Measurements from ENCODE around the gene CDH13.

Gene CDH13

DNA sequence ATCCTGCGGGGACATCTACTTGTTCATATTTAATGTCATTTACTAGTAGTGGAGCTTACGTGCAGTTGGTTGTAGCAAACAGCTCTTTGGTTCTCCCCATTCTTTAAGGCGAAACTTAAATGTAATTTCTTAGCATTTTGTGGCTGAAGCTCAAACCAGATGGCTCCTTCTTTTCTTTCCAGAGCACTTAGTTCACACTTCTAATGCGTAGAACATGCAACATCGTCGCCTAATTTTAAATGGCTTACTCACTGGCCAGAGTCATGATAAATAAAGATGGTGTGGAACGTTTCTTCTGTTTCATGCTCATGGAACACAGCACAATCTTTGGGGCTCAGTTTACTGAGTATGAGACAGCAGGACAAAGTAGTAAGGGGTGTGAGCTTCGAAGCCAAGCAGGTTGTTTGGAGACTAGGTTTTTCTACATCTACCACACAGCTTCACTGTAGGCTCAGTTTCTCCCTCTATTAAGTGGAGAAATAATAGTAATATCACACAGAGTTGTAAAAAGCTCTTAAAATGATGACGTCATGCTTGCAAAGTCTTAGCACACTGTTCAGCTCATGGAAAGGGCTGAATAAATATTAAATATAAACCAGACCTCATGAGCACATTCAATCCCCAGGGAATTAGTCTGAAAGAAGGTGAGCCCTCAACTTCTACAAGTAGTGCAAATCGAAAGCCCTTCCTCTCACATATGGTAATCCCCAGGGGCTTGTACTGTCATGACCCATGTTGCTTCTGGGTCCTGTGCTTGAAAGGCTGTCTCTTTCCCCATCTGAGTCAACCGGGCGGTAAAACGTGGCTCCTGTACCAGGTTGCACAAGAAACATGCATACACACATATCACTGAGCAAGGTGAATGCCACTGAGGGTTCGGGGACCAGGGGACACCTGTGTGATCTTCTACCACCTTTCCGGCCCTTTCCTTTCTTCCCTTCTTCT, 384.3 kb downstream of the CDH13 start:
- DNase-seq: no peak

DNA sequence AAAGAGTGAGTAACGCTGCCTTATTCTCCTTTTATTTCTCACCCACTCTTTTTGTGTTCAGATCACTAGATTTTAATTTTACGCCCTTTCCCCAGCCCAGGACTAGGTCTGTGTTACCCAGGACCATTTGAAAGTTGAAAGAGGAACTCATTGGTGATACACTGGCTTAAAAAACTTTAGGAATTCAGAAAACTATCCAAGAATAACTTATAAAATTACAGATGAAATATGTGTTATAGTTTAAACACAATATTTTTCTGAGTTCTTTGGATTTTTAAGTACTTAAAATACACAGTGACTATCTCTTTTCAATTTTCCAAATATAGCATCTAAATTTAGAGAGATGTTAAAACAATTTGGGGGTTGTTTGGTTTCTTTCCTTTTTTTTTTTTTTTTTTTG, 385.2 kb downstream of the CDH13 start:
- DNase-seq: no peak

DNA sequence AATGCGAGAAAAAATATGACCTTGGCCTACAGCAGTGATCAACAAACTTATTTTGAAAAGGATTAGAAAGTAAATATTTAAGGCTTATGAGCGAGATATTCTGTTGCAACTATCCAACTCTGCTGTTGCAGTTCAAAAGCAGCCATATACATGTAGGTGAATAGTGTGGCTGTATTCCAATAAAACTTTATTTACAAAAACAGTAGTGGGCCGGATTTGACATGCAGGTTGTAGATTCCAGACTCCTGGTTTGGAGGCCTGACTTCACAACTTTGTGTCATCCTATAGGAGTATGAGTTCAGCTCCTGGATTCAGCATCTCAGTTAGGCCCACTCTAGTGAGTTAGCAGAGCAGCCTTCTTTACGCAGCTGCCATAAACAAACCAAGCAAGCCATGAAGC, 386.3 kb downstream of the CDH13 start:
- DNase-seq: no peak

DNA sequence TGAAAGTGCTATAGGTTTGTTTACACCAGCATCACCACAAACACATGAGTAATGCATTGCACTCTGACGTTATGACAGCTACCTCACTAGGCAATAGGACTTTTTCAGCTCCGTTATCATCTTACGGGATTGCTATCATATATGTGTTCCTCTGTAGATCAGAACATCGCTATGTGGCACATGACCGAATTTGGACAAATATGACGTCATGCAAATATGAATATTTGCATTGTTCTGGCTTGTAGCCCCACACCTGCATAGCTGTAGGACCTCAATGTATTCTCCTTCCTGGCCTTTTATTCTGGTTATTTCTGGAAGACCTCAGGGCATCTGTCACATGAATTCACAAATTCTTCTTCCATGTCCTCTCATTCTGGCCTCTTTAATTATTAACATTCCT, 393.2 kb downstream of the CDH13 start:
- DNase-seq: no peak

DNA sequence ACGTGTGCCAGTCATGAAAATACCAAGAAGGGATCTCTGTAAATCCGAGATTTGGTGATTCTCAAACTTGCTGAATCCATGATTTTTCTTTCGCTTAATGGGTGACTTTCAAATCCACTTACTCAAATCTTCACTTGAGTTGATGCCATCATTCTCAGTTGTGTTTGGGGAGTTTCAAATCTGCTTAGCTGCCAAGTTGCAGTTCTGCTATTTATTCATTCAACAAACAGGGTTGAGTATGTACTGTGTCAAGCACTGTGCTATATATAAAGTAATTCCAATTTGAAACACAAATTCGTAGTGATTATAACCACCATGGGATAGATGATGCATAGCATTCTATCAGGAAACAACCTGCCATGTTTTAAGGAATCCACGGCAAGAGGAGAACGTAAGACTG, 394.3 kb downstream of the CDH13 start:
- DNase-seq: no peak

DNA sequence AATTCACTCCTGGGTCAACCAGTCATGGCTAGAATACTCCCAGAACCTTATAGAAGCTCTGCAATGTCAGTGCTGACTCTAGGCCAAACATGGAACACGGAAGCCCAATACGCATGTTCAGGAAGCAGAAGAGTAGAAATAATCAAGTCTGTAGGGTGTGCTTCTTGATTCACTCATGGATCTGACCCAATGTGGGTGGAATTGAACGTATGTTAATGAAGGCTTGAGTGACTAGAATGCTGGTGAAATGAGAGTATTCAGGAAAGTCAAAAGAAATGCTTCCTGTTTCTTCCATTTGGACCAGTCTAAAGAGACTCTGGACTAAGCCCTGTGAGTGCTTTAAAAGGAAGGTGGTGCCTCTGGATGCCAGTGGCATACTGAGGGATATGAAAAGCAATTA, 395.0 kb downstream of the CDH13 start:
- no peak for DNase-seq

DNA sequence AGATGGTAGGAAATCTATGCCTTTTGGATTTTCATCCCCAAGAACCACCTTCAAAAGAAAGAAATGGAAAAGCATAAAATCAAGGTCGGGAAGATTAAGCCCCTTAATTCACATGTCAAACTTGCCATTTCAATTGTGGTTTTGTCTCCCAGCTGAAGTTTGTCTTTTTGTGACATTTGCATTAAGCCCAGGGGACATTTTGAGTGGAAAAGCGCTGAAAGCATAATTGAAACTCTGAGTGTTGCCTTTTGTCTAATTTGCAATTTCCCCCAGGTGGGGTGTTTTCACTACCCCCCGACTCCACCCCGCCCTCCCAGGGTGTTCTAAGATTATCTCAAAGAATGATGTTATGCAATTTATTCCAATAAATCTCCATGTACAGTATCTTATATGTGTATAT, 396.2 kb downstream of the CDH13 start:
- DNase-seq: no peak

DNA sequence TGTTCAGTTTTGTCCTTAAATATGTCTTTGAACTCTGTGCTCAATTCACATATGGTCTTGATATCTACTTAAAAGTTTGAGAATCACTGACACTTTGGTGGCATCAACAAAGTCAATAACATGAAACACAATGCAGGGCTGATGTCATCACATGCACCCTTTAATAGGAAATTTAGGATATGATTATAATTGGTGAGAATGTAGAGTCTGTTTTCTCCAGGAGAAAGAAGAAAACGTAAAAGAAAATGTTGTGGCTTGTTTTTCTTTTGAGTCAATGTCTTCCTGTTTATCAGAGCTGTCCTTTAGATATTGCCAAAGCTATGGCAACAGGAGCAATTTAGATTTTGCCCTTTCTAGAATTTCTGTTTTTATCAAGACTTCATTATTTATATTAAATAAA, 396.9 kb downstream of the CDH13 start:
- no peak for DNase-seq

DNA sequence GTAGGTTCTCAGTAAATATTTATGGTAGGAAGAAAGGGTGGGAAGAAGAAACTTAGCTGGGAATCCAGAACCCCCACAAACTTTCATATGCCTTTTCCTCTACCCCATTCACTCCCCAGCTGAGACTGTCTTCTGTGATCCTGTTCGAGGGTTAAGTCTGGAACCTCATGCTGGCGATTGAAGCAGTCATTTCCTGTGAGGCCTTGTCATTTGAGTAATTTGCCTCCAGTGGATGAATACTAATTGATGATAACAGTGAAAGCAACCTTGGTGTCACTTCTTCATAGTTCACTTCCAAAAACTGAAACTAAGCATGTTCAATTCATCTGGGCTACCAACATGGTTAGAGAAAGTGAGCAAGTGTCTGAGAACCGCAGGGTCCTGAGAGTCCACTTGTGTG, 401.2 kb downstream of the CDH13 start:
- DNase-seq: no peak

DNA sequence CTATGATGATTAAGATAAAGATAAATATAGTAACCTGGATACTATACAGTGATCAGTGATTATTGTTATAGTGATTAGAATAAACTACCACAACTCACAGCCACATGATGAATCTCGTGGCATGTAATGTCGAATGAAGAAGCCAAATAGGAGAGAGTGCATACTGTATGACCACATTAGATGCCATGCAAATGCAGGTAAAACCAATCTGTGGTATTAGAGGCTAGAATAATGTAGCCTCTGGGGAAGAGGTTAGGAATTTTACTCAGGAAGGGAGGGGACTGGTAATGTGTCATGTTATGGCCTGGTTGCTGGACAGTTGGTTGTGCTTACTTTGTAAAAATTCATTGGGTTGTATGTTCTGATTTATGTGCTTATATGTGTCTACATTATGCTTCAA, 402.7 kb downstream of the CDH13 start:
- no peak for DNase-seq

DNA sequence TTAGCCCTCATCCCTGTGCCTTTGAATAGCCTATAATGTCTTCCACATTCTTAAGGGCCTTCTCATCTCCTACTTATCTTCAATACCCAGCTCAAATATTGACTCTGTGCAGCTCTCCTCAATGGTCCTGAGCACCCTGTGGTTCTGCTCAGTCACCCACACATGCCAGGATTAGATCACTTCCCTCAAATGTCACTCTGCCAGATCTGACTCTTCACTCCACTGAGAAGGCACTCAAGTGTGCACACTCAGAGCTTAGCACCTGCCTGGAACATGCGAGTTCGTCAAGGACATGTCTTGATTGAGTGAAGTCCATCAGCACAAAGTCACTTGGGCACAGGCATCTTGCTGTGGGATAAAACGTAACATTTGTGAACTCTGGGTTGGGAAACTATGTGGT, 404.8 kb downstream of the CDH13 start:
- no peak for DNase-seq

DNA sequence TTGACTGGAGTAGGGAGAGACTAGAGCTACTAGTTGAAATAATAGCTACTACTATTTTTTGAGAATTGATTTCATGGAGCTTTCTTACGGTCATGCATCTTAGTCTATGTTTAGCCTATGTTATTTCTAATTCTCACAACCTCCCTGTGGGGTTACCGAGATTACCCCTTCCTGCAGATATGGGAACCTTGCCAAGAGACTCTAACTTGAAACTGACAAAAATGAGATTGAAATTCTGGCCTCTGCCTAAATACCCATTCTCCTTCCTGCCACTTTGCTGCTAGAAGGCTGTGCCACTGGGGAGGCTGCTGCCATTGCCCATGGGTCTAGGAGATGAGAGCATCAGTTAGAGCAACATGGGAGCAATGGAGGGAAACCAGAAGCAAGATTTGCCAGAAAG, 410.3 kb downstream of the CDH13 start:
- DNase-seq: no peak

DNA sequence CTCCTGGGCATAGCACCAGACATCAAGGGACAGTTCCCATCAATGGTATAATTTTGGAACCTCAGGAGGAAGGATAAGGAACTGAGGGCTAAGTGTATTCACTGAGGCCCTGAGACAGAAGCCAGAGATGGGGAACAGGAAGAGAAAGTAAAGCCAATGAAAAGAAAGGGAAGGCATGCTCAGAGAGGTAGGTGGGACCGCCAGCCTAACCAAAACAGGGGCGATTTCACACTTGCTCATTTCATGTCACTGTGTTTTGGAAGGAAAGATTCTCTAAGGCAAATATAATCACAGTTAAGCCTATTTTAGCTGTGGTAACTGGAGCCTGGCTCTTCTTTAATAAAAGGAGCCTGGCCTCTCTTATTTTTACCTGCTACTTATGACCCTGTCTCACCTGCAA, 411.1 kb downstream of the CDH13 start:
- no peak for DNase-seq

DNA sequence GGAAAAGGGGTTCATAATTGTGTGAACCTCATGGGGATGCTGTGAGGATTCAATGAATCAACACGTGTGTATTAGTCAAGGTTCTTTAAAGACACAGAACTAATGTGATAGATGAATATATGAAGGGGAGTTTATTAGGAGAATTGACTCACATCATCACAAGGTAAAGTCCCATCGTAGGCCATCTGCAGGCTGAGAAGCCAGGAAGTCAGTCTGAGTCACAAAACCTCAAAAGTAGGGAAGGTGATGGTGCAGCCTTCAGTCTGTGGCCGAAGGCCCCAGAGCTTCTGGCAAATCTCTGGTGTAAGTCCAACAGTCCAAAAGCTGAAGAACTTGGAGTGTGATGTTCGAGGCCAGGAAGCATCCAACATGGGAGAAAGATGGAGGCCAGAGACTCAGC, 413.4 kb downstream of the CDH13 start:
- DNase-seq: no peak

DNA sequence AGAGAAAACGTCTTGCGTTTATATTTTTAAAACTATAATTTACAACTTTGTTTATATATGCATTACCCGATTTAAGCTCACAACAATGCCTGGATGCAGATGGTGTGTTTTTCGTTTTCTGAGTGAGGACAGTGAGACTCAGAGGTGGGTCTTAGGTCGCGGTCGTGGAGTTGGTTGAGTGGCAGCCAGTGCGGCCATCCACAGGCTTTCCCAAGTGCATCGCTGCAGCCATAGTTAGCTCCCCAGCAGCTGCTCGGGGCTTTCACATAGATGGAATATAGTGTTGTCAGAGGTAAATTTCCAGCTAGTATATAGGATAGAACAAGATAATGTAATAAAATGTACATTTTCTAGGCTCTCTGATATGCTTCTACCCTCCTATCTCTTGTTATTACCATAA, 417.8 kb downstream of the CDH13 start:
- DNase-seq: no peak

DNA sequence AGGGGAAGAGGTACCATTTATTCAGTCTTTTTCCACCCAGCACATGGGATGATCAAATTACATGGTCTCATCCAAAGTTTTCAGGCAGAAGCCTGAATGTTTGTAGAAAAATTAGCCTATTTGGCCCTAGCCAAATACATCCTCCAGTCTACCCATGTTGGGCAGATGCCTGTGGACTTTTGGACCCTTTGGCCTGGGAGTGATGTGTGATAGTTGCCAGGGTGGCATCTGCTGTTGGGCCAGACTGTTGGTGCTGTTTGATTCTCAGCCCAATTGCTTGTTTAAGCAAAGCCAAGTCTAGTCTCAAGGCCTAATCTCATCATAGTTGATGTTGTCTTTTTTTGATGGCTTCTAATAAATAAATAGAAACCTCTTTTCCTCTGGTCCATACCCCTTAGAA, 419.0 kb downstream of the CDH13 start:
- no peak for DNase-seq

DNA sequence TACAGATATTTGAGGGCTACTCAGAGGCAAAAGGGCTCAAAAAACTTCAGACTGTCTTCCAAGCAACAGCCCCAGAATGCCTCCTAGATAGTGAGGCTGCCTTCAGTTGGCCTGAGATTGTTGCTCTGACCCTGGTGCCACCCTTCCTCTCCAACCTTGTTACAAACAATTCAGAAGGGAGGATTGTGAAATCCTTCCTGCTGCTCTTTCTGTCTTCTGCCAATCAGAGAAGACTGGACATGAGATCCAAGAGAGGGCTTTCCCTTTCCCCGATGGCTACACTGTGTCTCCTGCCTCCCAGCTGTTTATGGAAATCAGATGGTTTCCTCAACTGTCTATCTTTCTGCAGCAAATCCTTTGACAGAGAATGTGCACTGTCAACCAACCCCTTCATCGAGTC, 419.9 kb downstream of the CDH13 start:
- DNase-seq: no peak

DNA sequence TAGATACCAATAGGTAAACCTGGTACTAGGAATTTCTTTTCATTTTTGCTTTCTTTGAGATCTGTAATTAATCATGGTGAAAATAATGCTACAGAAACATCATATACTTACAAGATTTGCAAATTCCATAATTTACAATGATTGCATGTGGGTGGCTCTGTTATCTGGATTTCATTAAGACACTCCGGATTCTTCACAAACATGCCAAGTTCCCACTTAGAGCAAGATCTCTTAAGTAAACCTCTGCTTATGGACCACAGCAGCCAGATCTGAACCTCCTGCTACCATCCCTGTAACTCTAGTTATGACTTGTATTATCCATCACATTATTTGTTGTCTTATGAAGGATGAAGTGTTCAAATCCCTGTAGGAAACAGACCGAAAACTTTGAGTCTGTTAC, 424.7 kb downstream of the CDH13 start:
- no peak for DNase-seq

DNA sequence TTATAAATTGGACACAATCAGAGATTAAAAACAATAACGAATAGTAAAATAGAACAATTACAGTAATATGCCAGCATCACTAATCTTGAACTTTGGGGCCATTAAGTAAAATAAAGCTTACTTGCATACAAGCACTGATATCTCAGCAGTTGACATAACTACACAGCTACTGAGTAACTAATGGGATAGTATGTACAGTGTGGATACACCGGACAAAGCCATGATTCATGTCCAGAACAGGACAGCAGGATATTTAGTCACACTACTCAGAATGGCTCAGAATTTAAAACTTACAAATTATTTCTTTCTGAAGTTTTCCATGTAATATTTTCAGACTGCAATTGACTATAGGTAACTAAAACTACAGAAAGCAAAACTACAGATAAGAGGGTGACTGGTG, 427.5 kb downstream of the CDH13 start:
- DNase-seq: no peak

DNA sequence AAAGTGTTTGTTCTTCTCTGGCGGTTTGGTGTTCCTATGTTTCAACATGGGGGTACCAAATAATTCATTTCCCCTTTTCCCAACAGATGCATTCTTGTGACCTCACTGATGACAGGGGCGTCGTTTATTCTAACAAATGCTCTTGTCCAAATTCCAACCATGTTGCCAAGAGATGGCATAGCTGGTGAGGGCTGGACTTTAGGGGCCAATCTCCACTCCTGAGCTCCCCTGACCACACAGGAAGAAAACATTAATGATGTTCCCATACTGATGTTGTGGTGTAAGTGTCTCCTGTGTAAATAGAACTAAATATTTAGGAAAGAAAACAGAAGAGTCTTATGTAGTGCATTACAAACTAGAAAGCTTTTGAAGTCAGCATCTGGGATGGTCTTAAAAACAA, 431.6 kb downstream of the CDH13 start:
- no peak for DNase-seq

DNA sequence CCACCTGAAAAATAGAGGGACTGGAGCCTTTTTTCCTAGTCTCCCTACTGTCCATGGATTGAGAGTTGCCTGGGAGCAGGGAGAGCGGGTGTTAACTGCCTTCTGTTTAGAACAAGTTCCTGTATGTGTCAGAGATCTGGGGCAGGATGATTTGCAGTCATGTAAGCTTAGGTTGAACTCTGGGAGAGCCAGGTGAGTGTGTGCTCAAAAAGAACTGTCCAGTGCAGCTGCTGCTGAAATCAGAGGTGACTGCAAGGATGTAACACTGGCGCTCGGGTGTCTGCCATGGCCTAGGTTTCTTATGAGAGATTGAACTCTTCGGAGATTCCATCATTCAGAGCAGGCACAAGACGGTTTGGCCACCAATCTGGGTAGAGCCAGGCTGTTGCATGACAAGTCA, 432.5 kb downstream of the CDH13 start:
- DNase-seq: no peak

DNA sequence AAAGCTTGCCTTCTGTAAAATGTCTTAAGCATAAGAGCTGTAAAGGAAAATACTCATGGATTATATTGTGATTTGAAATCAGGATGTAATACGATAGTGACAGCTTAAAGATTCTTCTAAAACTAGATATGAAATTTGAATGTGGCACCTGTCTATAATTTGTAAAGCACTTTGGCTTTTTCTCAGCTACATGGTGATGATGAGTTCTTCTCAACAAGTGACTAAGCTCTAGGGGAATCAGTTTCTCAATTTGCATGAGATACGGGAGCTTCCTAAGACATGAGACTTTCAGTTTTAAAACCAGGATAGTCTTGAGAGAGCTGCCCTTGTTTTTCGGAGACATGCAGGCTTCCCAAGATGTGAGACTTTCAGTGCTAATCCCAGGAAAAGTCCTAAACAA, 439.2 kb downstream of the CDH13 start:
- DNase-seq: no peak

DNA sequence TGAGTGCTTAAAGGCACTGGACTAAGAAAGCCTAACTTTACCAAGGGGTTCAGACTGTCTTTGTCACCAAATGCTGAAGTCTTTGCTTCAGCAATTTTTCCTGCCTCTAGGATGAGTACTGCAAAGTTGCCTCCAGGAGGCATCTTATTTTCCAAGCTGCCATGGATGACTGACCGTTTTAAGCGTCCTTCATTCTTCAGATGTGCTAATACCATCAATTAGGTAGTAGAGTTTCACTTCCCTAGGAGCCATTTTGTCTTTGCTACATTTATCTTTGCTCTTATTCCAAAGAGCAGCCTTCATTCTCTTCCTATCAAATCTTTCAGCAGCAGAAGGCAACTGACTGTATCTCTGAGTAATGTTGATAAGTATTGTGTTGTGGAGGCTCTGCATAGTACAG, 440.1 kb downstream of the CDH13 start:
- no peak for DNase-seq

DNA sequence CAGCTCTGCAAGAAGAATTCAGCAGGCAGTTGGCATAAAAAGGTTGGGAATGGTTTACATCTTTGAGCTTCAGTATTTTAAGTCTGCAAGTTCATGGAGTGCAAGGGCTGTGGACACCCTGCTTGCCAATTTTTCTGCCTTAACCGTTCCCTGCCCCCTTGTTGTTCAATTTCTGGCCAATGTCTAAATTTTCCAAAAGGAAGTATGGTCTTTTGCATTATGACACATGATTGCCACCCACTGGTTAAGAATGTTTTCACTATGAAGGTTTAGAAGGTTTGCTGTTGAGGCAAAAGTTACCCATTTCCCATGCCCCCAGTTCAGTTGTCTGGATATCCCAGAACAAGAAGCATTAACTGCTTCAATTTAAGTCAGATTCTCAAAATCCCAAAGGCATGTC, 441.9 kb downstream of the CDH13 start:
- DNase-seq: no peak
